Left lung (tissue), 10 donors: ENCODE data around the gene ZNF362. TPM values are rescaled to one million over a fixed set of nuclear protein-coding genes. Genes with fewer than 3 reads are reported as not detected.

Experiments used
- ATAC-seq: fragments of 200-7000 bp; cut with Tn5 transposase; one replicate; pipeline ENCODE4 v1.9.1; 2020; ENCODE audit warnings: moderate library complexity
- DNase-seq, 4 donors: peaks; one replicate each; pipeline ENCODE4 v3.0.0-alpha.2; 2013 to 2020
- H3K27ac ChIP-seq, 2 donors: fragments of 200-600 bp; sonication (generic) in 1 of 2; one replicate each; pipeline versions ENCODE4 v1.5.0 to v1.8.0; 2020 to 2021
- H3K27me3 ChIP-seq, 2 donors: fragments of 200-600 bp; sonication (generic) in 1 of 2; one replicate each; pipeline versions ENCODE4 v1.5.0 to v1.8.0; 2020 to 2021
- H3K36me3 ChIP-seq, 2 donors: fragments of 200-600 bp; sonication (generic) in 1 of 2; one replicate each; pipeline versions ENCODE4 v1.5.0 to v1.8.0; 2020 to 2021
- H3K4me1 ChIP-seq, 2 donors: fragments of 200-600 bp; one replicate each; pipeline ENCODE4 v1.8.0; 2021
- H3K4me3 ChIP-seq, 2 donors: fragments of 200-600 bp; sonication (generic) in 1 of 2; one replicate each; pipeline versions ENCODE4 v1.5.0 to v1.8.0; 2020 to 2021; ENCODE audit warnings: mild to moderate bottlenecking in 1 of 2
- H3K9me3 ChIP-seq, 2 donors: fragments of 200-600 bp; sonication (generic) in 1 of 2; one replicate each; pipeline versions ENCODE4 v1.5.0 to v1.8.0; 2020 to 2021
- CTCF ChIP-seq, 2 donors: fragments of 200-600 bp; sonication (generic) in 1 of 2; IDR thresholded peaks; one replicate each; pipeline versions ENCODE4 v1.5.0 to v1.8.0; 2021; ENCODE audit warnings: antibody characterized with exemption in 2 of 2
- intact Hi-C, 2 donors: fragments of 100-400 bp; cut with DNase I; formaldehyde crosslinking; loops; one replicate each; pipeline versions ENCODE4 v1.11.2 to v1.14.2; 2022
- polyA plus RNA-seq, 6 donors: library from polyadenylated mRNA; unstranded; fragments of 120-200 nt; gene quantifications; one replicate each; pipeline ENCODE4 v1.2.1, GENCODE V29; 2013; ENCODE audit not compliant: insufficient read length in 6 of 6
- total RNA-seq, 2 donors: library from RNA; stranded (reverse); fragmentation: NEBNext Ultra II Directional; extraction: Animal tissue kit (Norgen Biotek cat#: 25700); gene quantifications; one replicate each; pipeline ENCODE4 v1.2.1, GENCODE V29; 2021
- donor health status: DM: no; HTN: yes; CAD: no.
- donor health status: DM: no; HTN: no; CAD: no.

The ZNF362 gene
- total and polyA plus RNA-seq, 8 donors = 25.9 to 60.0 (median 52.0) TPM

- Histone ChIP-seq H3K36me3 (peaks cover 6 to 57% of the 10 kb centered on the region in 2 donors), H3K4me1 (peaks cover under 1 to 23% of the 10 kb centered on the region in 2 donors), H3K27me3 (no peaks in the 10 kb centered on the region), H3K27ac (no peak overlapping the region), H3K9me3 (no peaks in the 10 kb centered on the region), H3K4me3 (no peak overlapping the region)
- ATAC-seq = no peak
- DNase-seq = no peak
- intact Hi-C loops = no loop called here
- TF ChIP-seq CTCF (IDR thresholded peaks at IDR 0.05) = no peak
Measured at GRCh38 chr1:33322109-33322508, 65.8 kb downstream of the ZNF362 start.

- no peak overlapping the region for H3K4me3 ChIP-seq
- peaks cover 6 to 67% of the 10 kb centered on the region in 2 donors for H3K36me3 ChIP-seq
- H3K27me3 ChIP-seq = no peaks in the 10 kb centered on the region
- TF ChIP-seq CTCF (IDR thresholded peaks at IDR 0.05) = no peak
- DNase-seq (no peak), ATAC-seq (no peak)
- no peaks in the 10 kb centered on the region for H3K9me3 ChIP-seq
- intact Hi-C loops = no loop called here
- H3K27ac ChIP-seq = peak overlapping the region in 1 of 2 donors; percentile 6
- H3K4me1 ChIP-seq = peaks cover 10 to 32% of the 10 kb centered on the region in 2 donors
Measured at GRCh38 chr1:33322870-33323585, 66.7 kb downstream of the ZNF362 start.

- no peak for TF ChIP-seq CTCF (IDR thresholded peaks at IDR 0.05)
- Histone ChIP-seq H3K27ac (peak overlapping the region in 1 of 2 donors; percentile 6), H3K27me3 (no peaks in the 10 kb centered on the region), H3K4me1 (peaks cover 16 to 40% of the 10 kb centered on the region in 2 donors), H3K36me3 (peaks cover 6 to 75% of the 10 kb centered on the region in 2 donors), H3K9me3 (no peaks in the 10 kb centered on the region), H3K4me3 (no peak overlapping the region)
- DNase-seq = no peak
- ATAC-seq = no peak
- intact Hi-C loops = no loop called here
Measured at GRCh38 chr1:33323663-33324477, 67.6 kb downstream of the ZNF362 start.

DNA sequence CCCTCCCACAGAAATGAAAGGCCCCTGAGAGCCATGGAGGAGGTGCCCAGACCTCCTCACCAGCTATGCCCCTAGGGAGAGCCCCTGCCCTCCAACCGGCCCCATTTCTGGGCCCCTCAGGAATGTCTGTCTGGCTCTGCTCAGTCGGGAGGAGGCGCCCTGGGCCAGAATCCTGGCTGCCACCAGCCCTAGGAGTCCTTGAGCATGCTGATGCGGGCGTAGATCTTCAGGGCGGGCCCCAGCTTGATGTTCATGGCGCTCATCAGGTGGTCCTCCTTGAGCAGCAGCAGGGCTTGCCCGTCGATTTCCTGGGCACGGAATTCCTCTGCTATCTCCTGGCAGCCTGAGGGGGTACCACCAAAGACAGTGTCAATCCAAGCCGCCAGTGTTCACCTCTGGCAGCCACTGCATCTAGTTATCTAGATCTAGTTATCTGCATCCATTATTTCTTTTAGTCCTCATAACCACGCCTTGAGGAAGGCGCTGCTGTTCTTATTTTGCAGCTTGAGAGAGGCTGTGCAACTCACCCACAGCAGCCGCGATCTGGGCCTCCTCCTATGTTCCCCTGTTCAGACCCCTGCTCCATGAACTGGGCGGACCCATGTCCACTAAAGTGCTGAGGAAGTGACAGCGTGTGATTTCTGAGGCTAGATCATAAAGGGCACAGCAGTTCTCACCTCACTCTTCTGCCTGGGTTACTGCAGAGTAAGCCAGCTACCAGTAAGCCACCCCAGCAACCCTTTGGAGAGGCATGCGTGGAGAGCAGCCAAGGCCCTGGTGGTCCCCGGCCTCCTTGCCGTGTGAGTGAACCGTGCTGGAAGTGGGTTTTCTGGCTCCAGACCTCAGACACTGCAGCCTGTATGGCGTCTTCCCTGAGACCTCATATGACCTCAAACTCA lies 68.6 kb downstream of the ZNF362 start:
- H3K36me3 ChIP-seq = peaks cover 6 to 86% of the 10 kb centered on the region in 2 donors
- H3K4me1 ChIP-seq = peaks cover 16 to 51% of the 10 kb centered on the region in 2 donors
- TF ChIP-seq CTCF (IDR thresholded peaks at IDR 0.05) = no peak
- no peak for ATAC-seq
- H3K4me3 ChIP-seq = no peak overlapping the region
- no peak for DNase-seq
- no peaks in the 10 kb centered on the region for H3K9me3 ChIP-seq
- peak overlapping the region in 1 of 2 donors; percentile 79 for H3K27ac ChIP-seq
- no peaks in the 10 kb centered on the region for H3K27me3 ChIP-seq
- intact Hi-C loops = no loop called here
